HG03103 (cell line): ENCODE measurements around the gene TMEM121.
"Not testable (repeated sequence)": the region's sequence is repeated elsewhere in the genome, so short reads cannot be mapped to it uniquely, and the experiment has no call there.

Experiments used
- ATAC-seq: cut with Tn5 transposase; IDR thresholded peaks from one replicate; pipeline ENCODE4 v1.9.1; 2021; ENCODE audit warnings: low read depth; ENCODE audit not compliant: unreplicated experiment

Gene TMEM121

DNA sequence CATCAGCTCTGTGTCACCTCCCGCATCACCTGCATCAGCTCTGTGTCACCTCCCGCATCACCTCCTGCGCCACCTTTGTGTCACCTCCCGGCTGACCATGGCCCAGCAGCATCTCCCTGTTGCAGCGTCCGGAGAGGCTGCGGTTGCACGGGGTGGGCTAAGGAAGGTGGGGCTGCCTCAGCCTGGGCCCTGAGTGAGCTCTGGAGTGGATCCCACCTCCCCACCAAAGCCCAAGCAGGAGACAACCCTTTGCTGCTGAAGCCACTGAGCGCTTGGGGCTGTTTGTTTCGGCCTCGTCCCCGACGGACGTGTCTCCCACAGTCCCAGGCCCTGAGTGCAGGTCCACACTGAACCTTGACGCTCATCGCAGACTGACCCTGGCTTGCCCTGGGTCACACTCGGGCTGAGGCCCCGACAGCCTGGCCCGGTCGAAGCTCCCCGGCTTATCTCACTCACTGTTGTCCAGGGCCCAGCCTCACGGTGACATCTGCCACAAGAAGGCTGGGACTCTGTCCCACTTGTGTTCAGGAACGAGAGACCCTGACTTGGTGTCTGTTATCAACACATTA is 12.2 kb downstream of the TMEM121 start:
- ATAC-seq, result no peak

DNA sequence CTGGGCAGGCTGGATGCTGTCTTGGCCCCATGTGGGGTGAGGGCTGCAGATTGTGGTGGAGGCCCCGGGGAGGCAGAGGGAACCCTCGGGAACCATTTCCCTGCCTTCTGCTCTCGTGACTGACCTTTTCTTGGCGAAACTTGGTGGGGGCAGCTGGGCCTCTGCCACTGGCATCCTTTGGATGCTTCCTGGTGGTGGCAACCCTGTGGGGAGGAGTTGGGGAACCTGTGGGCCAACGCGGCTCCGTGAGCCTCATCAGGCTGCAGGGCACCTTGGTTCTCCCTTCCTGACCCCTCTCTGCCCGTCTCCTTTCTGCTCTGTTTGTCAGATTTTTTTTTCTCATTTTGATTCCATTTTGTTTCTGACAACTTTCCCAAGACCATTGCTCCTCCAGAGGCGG is 14.4 kb downstream of the TMEM121 start:
- ATAC-seq, result no peak

DNA sequence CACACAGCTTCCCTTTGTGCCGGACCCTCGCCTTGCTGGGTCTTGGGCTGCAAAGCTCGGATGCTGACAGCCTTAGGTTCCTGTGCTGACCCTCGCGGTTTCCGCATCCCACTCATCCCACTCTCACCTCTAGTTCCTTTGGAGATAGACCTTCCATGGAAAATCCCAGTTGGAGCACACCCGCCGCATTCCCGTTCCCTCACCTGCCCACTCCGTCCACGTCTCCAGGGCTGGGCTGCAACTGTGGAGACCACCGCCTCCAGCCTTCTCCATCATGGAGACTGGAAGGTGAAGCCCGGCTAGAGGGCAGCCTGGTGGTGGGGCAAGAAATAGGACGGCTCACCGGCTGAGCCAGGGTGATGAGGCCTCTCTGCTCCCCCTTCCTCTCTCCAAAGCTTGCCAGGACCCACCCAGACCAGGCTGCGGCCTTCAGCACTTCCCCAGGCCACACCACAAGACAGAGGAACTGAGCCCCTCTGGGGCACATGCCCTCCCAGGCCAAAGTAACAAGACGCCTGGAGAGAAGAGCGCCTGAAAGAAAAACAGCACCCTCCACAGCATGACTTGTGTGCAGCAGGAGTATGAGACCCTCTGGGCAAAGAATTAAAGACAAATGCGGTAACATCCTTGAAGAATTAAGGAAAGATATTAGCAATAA is 15.0 kb downstream of the TMEM121 start:
- no peak for ATAC-seq

DNA sequence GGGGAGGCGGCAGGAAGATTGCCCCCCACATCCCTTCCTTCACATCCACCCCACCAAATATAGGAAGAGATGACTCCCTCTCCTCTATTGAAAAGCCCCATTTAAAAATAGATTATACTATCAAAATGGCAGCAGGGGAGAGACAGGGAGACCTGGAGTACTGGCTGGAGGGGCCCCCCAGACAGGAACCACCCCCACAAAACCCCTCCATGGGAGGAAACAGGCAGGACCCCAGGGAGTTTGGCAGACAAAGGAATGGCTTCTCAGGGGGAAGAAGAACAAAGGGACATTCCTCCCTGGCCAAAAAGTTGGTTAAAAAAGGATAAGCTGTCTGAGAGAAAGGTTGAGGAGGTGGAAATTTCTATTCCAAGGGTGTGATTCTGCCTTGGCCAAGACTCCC is 19.3 kb downstream of the TMEM121 start:
- not testable (repeated sequence) for ATAC-seq

DNA sequence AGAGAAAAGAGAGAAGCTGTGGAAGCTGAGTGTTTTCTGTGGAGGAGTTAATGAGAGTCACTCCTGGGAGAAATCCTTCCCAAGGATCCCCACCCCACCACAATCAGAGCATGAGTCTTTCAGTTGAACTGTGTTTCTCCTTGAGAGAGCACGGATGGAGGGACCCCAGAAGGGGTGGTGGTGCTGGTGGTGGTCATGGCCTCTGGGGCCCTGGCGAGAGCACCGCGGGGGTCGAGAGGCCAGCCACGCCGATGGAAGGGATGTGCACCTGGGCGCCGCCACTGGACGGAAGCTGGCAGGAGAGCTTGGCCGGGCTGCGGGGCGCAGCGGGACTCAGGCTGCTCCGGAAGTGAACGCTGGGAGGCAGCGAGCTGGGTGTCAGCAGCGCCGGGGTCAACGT is 20.0 kb downstream of the TMEM121 start:
- ATAC-seq, result not testable (repeated sequence)

DNA sequence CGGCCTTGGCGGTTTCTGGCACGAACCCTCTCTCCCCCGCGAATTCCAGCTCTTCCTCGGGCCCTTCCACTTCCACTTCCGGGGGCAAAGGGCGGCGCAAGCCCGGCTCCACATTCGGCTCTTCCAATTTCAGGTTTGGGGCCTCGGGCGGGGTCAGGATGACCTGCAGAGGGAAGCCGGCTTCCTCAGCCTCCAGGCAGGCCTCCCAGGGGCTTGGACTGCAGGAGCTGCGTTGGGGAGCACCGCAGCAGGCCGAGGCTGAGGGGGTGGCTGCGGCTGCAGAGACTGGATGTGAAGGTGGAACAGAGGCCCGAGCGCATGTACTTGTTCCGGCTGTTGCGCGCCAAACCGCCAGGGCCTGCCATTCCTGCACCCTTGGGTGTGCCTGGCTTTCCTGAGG is 20.7 kb downstream of the TMEM121 start:
- not testable (repeated sequence) for ATAC-seq

DNA sequence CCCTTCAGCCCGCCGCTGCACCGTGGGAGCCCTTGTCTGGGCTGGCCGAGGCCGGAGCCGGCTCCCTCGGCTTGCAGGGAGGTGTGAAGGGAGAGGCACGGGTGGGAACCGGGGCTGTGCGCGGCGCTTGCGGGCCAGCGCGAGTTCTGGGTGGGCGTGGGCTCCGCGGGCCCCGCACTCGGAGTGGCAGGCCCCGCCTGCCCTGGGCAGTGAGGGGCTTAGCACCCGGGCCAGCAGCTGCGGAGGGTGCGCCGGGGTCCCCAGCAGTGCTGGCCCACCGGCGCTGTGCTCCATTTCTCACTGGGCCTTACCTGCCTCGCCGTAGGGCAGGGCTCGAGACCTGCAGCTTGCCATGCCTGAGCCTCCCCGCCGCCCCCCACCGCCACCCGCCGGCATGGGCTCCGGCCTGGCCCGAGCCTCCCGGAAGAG is 21.4 kb downstream of the TMEM121 start:
- ATAC-seq, result no peak

DNA sequence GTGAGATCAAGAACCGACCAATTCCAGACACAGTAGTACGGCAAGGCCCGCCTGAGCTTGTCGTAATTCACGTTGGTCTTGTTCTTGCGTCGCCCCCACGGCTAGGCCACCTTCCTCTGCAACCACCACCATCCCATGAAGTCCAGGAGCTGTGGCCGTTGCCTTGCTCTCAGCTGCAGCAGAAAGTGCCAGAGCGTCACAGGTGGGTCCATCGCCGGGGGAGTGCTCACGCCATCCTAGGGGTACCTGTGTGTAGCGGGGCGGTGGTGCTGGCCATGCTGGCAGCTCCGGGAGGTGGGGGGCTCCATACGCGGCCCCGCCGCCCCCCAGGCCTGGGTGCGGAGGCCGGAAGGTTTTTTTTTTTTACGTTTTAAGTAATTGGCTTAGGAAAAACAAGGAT is 23.1 kb downstream of the TMEM121 start:
- ATAC-seq, result no peak

DNA sequence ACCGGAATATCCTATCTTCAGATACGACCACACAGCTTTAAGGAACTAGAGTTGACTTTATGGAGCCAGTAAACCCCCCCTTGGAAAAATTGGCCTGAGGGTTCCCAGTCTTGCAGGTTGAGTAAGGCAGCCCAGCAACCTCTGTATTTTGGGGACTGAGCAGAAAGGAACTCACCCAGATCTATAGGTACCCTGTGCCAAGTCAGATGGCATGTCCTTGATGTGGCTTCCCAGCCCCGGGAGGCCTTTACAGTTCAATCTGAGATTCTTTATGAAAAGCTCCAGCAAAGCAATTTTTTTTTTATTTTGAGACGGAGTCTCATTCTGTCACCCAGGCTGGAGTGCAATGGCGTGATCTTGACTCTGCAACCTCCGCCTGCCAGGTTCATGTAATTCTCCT is 27.6 kb downstream of the TMEM121 start:
- no peak for ATAC-seq

DNA sequence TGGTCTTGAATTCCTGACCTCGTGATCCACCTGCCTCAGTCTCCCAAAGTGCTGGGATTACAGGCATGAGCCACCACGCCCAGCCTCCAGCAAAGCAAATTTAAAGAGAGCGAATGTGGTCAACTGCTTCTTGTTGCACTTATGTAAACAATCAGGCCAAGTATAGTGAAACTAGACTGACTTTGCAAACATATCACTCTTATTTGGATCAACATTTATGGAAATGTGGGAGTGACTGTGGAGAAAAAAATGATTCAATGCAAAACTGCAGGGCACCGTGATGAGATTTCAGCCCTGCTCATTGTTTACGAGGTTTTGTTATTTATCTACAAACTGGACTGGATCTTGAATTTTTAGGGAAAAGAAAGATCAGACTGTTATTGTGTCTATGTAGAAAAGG is 28.1 kb downstream of the TMEM121 start:
- no peak for ATAC-seq

DNA sequence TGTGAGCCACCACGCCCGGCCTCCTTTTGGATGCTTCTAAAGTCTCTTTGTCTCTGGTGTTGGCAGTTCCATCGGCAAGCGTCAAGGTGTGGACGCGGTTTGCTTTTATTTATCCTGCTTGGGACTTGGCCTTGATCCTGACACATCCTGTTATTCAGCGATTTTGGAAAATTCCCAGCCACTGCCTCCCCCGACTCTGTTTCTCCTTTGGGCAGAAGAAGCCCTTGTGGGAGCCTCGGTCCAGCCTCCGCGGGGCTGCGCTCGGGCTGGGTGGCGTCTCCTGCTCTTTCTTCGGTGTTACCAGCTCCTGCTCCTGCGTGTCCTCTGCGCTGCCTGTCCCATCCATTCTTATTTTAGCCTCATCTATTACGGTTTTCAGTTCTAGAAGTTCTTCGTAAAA is 31.3 kb downstream of the TMEM121 start:
- not testable (repeated sequence) for ATAC-seq

DNA sequence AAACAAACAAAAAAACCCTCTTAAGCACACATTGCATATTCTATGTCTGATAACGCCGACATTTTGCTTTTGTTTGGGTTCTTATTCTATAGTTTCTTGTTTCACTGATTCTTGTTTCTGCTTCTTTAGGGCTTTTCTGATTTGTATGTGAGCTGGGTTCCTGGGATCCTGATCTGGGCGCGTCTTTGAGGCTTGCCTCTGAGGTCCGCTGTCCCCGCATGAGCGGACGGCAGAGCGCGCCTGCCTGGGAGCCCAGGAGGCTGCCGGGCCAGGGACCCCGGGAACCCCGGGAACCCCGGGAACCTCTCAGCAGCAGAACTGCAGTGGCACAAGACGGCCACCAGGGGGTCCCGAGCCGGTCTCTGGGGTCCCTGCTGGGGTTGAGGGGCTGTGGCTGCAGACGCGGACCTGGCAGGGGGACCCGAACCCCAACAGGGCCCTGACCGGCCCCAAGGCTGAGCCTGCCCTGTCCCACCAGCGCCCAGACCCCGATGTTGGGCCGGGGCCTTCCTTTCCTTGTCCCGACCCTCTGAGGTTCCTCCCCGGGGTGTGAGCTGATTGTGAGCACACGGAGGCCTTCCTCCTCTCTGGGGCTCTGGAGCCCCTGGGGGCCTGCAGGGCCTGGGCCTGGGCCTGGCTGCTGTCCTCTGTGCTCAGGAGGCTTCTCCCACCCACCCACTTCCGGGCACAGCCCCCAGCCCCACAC is 32.2 kb downstream of the TMEM121 start:
- not testable (repeated sequence) for ATAC-seq

DNA sequence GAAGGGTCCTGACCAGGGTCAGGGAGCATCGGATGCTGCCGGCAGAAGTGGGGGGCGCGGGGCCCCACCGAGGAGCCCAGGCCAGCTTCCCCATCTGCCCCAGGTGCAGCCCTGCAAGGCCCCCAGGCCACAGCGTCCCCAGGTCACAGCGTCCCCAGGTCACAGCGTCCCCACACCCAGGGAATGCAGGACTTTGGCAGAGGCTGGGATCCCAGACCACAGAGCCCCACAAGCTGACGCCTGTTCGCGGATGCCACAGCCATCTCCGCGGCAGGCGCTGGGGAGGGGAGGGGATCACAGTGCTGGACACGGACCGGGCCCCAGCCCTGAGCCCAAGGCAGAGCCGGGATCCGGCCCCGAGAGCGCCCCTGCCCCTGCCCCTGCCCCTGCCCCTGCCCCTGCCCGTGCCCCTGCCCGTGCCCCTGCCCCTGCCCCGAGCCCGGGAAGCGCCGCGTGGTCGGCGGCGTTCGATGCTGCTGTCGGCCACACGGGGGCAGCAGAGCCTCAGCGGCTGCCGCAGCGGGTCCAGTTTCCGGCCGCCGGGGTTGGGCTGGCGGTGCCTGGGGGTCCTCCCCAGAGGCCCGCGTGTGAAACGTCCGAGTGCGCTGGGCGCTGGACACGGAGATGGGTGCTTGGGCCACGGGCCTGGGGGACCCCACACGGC is 33.1 kb downstream of the TMEM121 start:
- peak; percentile 29 for ATAC-seq

DNA sequence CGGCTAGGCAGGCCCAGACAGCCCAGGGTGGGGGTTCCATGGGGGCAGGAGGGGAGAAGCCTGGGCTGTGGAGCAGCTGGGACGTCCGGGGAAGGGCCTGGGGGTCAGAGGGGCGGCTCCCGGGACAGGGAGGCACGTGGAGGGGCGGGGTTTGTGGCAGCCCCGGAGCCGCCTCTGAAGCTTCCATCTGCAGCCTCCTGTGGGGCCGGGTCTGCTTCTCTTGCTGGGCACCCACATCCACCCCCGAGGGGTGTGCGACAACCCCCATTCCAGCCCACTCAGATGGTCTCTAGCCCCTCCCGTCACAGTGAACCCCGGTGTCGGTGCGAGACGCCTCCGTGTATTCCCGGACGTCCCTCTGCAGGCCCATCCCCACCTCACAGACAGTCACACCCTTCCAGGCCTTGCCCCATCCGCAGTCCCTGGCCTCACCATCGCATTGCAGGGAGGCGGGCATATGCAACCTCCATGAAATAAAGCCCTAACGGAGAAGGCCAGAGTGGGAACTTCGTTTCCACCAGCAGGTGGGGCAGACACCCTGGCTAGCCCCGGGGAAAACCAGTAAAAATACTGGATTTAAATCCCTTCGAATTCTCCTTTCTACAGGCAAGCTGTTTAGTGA is 33.8 kb downstream of the TMEM121 start:
- ATAC-seq, result peak; percentile 44

DNA sequence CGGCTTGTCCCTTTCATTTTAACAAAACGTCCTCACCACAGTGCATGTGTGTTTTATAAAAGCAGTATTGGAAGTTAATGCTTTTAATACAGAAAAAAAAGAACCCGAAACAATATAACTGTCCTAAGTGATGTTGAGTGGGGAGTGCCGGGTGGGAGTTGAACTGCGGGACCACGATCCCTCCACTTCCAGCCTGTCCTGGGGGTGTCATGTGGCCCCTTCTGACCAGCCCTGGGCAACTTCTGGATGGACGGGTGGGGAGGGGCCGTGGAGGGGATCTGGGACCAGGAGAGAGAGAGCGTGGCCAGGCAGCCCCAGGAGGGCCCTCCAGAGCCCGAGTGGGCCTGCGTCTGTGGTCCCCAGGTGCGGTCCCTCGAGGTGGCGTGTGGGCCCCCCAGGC is 35.0 kb downstream of the TMEM121 start:
- not testable (repeated sequence) for ATAC-seq

DNA sequence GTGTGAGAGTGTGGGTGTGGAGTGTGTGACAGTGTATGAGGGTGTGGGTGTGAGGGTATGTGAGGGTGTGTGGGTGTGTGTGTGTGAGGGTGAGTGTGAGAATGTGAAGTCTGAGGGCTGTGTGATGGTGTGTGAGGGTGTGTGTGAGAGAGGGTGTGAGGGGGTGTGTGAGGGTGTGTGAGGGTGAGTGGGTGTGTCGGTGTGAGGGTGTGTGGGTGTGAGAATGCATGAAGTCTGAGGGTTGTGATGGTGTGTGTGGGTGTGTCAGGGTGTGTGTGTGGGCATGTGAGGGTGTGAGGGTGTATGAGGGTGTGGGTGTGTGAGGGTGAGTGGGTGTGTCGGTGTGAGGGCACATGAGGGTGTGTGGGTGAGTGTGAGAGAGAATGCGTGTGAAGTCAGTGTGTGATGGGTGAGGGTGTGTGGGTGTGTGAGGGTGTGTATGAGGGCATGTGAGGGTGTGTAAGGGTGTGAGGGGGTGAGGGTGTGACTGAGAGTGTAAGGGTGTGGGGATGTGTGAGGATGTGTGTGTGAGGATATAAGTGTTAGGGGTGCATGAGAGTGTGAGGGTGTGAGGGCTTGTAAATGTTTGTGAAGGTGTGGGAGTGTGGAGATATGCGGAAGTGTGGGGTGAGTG is 36.4 kb downstream of the TMEM121 start:
- ATAC-seq, result no peak

DNA sequence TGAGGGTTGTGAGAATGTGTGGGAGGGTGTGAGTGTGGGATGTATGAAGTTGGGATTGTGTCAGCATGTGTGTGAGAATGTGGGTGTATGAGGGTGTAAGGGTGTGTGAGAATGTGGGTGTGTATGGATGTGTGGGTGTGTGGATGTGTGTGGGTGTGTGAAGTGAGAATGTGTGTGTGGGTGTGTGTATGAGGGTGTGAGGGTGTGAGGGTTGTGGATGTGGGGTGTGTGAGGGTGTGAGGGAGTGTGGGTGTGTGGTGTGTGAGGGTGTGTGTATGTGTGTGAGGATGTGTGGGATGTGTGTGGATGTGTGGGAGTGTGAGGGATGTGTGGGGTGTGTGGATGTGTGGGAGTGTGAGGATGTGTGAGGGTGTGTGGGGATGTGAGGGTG is 37.0 kb downstream of the TMEM121 start:
- ATAC-seq, result no peak

DNA sequence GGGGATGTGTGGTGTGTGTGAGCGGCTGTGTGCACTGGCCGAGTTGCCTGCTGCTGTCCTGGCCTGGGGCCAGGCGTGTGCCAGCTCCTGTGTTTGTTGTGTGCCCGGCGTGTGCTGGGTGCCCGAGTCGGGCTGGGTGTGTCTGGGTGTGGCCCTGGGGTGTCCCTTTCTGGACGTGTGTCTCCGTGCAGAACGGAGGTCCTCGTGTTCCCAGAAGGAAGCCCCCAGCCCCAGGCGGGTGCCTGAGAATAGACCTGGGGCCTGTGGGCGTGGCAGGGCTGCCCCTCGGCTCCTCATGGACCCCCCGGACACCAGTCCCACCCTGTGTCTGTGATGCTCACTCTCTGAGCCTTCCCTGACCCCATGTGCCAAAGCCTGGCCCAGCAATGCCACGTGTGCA is 38.2 kb downstream of the TMEM121 start:
- not testable (repeated sequence) for ATAC-seq

DNA sequence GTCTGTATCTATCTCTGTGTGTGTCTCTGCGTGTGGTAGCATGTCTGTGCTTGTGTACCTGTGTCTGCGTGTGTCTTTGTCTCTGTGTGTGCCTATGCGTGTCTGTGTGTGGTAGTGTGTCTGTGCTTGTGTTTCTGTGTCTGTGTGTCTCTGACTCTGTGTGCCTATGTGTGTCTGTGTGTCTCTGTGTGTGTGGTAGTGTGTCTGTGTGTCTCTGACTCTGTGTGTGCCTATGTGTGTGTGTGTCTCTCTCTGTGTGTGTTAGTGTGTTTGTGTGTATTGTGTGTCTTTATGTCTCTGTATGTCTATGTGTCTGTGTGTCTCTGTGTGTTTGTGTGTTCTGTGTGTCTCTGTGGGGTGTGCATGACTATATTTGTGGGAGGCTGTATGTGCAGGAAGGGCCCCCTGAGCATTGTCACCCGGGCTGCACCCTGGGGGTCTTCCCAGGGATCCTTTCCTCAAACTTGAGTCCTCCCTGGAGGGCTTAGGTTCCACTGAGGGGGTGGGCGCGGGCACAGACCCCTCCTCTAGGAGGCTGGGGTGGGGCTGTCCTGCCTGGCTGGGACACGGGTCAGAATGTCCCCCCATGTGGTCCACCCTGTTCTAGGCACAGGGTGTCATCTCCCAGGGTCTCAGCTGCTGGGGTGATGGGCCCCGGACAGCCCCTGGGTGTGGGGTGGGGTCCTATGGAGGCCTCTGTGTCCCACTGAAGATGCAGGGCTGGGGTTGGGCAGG is 39.0 kb downstream of the TMEM121 start:
- ATAC-seq, result not testable (repeated sequence)
